HG03108 (cell line): ENCODE results near the gene LPGAT1.
"Not testable (repeated sequence)": the region's sequence is repeated elsewhere in the genome, so short reads cannot be mapped to it uniquely, and the experiment has no call there.

Experiments
- ATAC-seq: cut with Tn5 transposase; IDR thresholded peaks from one replicate; pipeline ENCODE4 v1.9.1; 2021; ENCODE audit warnings: moderate library complexity; ENCODE audit not compliant: unreplicated experiment

Gene LPGAT1

GRCh38 chr1:211830328-211831142, at the start of gene LPGAT1:
LPGAT1 (minus strand) TSS chr1:211830763; CDS start chr1:211829296, 1,467 bp downstream.
- ATAC-seq = peak; percentile 72

- no peak for ATAC-seq
These were observed 48.9 kb upstream of the LPGAT1 start for GRCh38 chr1:211879475-211879874.

- ATAC-seq = no peak
These were observed 46.5 kb upstream of the LPGAT1 start for GRCh38 chr1:211876851-211877590.

GRCh38 chr1:211875541-211875940, 45.0 kb upstream of the LPGAT1 start:
- ATAC-seq = no peak

- no peak for ATAC-seq
These were observed 44.2 kb upstream of the LPGAT1 start for GRCh38 chr1:211874521-211875347.

- ATAC-seq = not testable (repeated sequence)
These were observed 43.2 kb upstream of the LPGAT1 start for GRCh38 chr1:211873731-211874130.

- no peak for ATAC-seq
These were observed 39.6 kb upstream of the LPGAT1 start for GRCh38 chr1:211870156-211870555.

- no peak for ATAC-seq
These were observed 34.6 kb upstream of the LPGAT1 start for GRCh38 chr1:211865180-211865579.

- ATAC-seq = no peak
These were observed 28.8 kb upstream of the LPGAT1 start for GRCh38 chr1:211859405-211859804.

GRCh38 chr1:211851174-211851573, 20.6 kb upstream of the LPGAT1 start:
- ATAC-seq = no peak

GRCh38 chr1:211843507-211844298, 13.1 kb upstream of the LPGAT1 start:
- ATAC-seq = no peak

- ATAC-seq = no peak
These were observed 12.5 kb upstream of the LPGAT1 start for GRCh38 chr1:211843018-211843417.

- no peak for ATAC-seq
These were observed 12.0 kb upstream of the LPGAT1 start for GRCh38 chr1:211842518-211842917.

GRCh38 chr1:211839106-211839505, 8.5 kb upstream of the LPGAT1 start:
- ATAC-seq = no peak

- ATAC-seq = no peak
These were observed 2.7 kb upstream of the LPGAT1 start for GRCh38 chr1:211833174-211833820.

GRCh38 chr1:211832661-211833060, 2.1 kb upstream of the LPGAT1 start:
- ATAC-seq = no peak

GRCh38 chr1:211831558-211832323, 1.2 kb upstream of the LPGAT1 start:
- no peak for ATAC-seq

- ATAC-seq = peak; percentile 26
These were observed 572 bp downstream of the LPGAT1 start for GRCh38 chr1:211830055-211830327.

- ATAC-seq = no peak
These were observed 1.1 kb downstream of the LPGAT1 start for GRCh38 chr1:211829343-211830054.
